ENCODE data around the gene SCN5A. TPM values are rescaled to one million over a fixed set of nuclear protein-coding genes. Genes with fewer than 3 reads are reported as not detected.

Gene SCN5A
- total RNA-seq, 1 experiment from 2014 or later = 13.6 TPM

DNA sequence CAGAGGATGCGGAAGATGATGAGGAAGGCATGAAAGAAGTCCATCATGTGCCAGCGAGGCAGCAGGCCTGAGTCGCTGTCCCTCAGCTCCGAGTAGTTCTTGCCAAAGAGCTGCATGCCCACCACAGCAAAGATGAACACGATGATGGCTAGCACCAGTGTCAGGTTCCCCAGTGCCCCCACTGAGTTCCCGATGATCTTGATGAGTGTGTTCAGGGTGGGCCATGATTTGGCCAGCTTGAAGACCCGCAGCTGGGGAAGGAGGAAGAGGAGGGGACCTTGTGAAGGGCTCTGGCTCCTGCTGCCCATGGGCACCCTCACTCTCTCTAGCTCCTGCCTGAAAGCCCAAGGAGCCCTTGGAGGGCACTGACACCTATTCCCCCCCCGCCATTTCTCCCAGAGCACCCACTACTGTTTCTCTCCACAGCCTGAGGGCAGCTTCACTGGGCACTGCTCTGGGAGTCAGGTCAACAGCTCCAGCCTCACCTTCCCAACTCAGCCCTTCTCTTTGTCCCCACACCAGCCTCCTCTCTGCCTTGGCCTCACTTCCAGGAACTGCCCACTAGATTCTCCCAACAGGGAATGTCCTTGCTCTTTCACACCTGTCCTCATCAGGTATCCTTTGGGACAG is 63.6 kb downstream of the SCN5A start:
- ChIA-PET POLR2A (no interaction called here), CTCF (interaction anchor here (0.6 kb wide), 1 partner anchor 702 kb away, joined by 3 read pairs; no protein-coding TSS in a partner anchor)
- Mint-ChIP-seq H3K27me3 (ENCODE audit: low read depth) (no peaks in the 10 kb centered on the region), H3K27ac (no peak overlapping the region), H3K4me3 (no peak overlapping the region), H3K4me1 (peaks cover 3% of the 10 kb centered on the region; the same call in 1 of the 2 replicates), H3K36me3 (no peaks in the 10 kb centered on the region), H3K9me3 (no peaks in the 10 kb centered on the region)
- ATAC-seq = no peak
- DNase-seq (ENCODE audit: low spot score) = no peak
- TF ChIP-seq SMAD3 (CRISPR knock-in tag; IDR thresholded peaks at IDR 0.05; ENCODE audit: borderline replicate concordance) (no peak), ZNF416 (CRISPR knock-in tag; IDR thresholded peaks at IDR 0.05) (no peak), SP1 (CRISPR knock-in tag; conservative IDR thresholded peaks at IDR 0.05) (no peak), NR1H2 (CRISPR knock-in tag; IDR thresholded peaks at IDR 0.05) (no peak), ETV6 (CRISPR knock-in tag; IDR thresholded peaks at IDR 0.05) (no peak), FOXK1 (CRISPR knock-in tag; IDR thresholded peaks at IDR 0.05) (no peak), ZNF138 (CRISPR knock-in tag; conservative IDR thresholded peaks at IDR 0.05) (no peak), ZNF671 (CRISPR knock-in tag; IDR thresholded peaks at IDR 0.05) (no peak), MXD4 (CRISPR knock-in tag; IDR thresholded peaks at IDR 0.05; ENCODE audit: borderline replicate concordance) (no peak), ZBTB21 (CRISPR knock-in tag; IDR thresholded peaks at IDR 0.05; ENCODE audit: borderline replicate concordance) (no peak), ESRRA (CRISPR knock-in tag; IDR thresholded peaks at IDR 0.05; ENCODE audit: borderline replicate concordance) (no peak), FOXP1 (CRISPR knock-in tag; IDR thresholded peaks at IDR 0.05; ENCODE audit: borderline replicate concordance) (no peak), CREM (CRISPR knock-in tag; IDR thresholded peaks at IDR 0.05) (no peak), SOX15 (CRISPR knock-in tag; IDR thresholded peaks at IDR 0.05) (no peak)
- TF ChIP-seq, protein P1, sequence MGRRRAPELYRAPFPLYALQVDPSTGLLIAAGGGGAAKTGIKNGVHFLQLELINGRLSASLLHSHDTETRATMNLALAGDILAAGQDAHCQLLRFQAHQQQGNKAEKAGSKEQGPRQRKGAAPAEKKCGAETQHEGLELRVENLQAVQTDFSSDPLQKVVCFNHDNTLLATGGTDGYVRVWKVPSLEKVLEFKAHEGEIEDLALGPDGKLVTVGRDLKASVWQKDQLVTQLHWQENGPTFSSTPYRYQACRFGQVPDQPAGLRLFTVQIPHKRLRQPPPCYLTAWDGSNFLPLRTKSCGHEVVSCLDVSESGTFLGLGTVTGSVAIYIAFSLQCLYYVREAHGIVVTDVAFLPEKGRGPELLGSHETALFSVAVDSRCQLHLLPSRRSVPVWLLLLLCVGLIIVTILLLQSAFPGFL (CRISPR knock-in tag; IDR thresholded peaks at IDR 0.05; ENCODE audit: borderline replicate concordance) = no peak
- TF ChIP-seq, protein P2, sequence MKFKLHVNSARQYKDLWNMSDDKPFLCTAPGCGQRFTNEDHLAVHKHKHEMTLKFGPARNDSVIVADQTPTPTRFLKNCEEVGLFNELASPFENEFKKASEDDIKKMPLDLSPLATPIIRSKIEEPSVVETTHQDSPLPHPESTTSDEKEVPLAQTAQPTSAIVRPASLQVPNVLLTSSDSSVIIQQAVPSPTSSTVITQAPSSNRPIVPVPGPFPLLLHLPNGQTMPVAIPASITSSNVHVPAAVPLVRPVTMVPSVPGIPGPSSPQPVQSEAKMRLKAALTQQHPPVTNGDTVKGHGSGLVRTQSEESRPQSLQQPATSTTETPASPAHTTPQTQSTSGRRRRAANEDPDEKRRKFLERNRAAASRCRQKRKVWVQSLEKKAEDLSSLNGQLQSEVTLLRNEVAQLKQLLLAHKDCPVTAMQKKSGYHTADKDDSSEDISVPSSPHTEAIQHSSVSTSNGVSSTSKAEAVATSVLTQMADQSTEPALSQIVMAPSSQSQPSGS (CRISPR knock-in tag; IDR thresholded peaks at IDR 0.05; ENCODE audit: borderline replicate concordance, low read depth) = no peak
- TF ChIP-seq, protein P3, sequence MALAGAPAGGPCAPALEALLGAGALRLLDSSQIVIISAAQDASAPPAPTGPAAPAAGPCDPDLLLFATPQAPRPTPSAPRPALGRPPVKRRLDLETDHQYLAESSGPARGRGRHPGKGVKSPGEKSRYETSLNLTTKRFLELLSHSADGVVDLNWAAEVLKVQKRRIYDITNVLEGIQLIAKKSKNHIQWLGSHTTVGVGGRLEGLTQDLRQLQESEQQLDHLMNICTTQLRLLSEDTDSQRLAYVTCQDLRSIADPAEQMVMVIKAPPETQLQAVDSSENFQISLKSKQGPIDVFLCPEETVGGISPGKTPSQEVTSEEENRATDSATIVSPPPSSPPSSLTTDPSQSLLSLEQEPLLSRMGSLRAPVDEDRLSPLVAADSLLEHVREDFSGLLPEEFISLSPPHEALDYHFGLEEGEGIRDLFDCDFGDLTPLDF (CRISPR knock-in tag; IDR thresholded peaks at IDR 0.05) = no peak
- TF ChIP-seq, protein P4, sequence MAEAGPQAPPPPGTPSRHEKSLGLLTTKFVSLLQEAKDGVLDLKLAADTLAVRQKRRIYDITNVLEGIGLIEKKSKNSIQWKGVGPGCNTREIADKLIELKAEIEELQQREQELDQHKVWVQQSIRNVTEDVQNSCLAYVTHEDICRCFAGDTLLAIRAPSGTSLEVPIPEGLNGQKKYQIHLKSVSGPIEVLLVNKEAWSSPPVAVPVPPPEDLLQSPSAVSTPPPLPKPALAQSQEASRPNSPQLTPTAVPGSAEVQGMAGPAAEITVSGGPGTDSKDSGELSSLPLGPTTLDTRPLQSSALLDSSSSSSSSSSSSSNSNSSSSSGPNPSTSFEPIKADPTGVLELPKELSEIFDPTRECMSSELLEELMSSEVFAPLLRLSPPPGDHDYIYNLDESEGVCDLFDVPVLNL (CRISPR knock-in tag; IDR thresholded peaks at IDR 0.05; ENCODE audit: borderline replicate concordance, low read depth) = no peak
- TF ChIP-seq, protein P5, sequence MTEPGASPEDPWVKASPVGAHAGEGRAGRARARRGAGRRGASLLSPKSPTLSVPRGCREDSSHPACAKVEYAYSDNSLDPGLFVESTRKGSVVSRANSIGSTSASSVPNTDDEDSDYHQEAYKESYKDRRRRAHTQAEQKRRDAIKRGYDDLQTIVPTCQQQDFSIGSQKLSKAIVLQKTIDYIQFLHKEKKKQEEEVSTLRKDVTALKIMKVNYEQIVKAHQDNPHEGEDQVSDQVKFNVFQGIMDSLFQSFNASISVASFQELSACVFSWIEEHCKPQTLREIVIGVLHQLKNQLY (CRISPR knock-in tag; IDR thresholded peaks at IDR 0.05) = no peak

DNA sequence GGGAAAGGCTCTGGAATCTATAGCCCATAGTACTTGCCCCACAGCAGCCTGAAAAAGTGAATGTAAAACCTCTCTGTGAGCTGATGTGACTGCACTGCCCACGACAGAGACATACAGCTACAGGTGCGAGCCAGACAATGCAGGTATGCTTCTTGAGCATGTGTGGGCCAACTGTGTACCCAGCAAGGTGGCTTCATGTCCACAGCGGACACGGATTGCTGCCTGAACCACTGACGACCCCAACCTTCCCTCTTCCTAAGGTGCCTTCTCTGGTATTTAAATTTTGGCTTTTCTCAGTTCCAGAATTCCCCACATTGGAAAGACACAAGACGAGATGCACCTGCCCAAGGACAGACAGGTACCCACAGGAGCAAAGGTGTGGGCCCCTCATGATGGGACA is 65.8 kb downstream of the SCN5A start:
- H3K4me3 Mint-ChIP-seq = no peak overlapping the region
- H3K27me3 Mint-ChIP-seq (ENCODE audit: low read depth) = no peaks in the 10 kb centered on the region
- ChIA-PET POLR2A (no interaction called here), CTCF (interaction anchor here (1.0 kb wide), 1 partner anchor 72 kb away, joined by 3 read pairs; no protein-coding TSS in a partner anchor)
- no peaks in the 10 kb centered on the region for H3K9me3 Mint-ChIP-seq
- no peak for TF ChIP-seq MXD4 (CRISPR knock-in tag; IDR thresholded peaks at IDR 0.05; ENCODE audit: borderline replicate concordance)
- no peak for TF ChIP-seq SMAD3 (CRISPR knock-in tag; IDR thresholded peaks at IDR 0.05; ENCODE audit: borderline replicate concordance)
- TF ChIP-seq, protein P6, sequence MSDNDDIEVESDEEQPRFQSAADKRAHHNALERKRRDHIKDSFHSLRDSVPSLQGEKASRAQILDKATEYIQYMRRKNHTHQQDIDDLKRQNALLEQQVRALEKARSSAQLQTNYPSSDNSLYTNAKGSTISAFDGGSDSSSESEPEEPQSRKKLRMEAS (CRISPR knock-in tag; IDR thresholded peaks at IDR 0.05) = no peak
- no peak for TF ChIP-seq CREB1 (CRISPR knock-in tag; IDR thresholded peaks at IDR 0.05)
- TF ChIP-seq, protein P7, sequence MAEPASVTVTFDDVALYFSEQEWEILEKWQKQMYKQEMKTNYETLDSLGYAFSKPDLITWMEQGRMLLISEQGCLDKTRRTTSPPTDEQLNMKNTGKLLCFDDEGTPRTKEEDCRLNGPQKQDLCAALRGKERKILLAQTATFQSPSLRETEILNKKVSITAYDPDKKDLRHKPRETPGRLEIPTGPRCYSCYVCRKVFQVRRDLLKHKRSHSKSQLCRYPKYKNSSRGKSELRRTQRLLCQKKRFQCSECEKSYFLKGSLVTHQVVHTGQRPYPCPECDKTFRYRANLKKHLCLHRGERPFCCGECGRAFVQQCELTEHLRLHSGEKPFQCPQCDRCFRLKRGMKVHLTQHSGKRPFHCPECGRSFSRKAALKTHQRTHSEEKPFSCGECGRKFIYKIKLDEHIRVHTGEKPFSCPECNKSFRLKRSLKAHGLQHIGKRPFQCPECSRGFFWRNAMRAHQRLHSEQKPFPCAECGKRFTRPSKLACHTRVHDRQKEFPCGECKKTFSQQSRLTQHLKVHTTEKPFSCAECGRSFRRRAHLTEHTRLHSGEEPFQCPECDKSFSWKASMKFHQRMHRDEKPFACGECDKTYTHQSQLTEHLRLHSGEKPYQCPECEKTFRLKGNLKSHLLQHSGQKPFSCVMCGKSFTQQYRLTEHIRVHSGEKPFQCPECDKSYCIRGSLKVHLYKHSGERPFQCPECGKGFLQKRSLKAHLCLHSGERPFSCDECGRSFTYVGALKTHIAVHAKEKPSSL (CRISPR knock-in tag; conservative IDR thresholded peaks at IDR 0.05) = no peak
- H3K4me1 Mint-ChIP-seq = no peaks in the 10 kb centered on the region
- H3K27ac Mint-ChIP-seq = no peak overlapping the region
- DNase-seq (ENCODE audit: low spot score) (no peak), ATAC-seq (no peak)
- no peaks in the 10 kb centered on the region for H3K36me3 Mint-ChIP-seq

Measured in WTC11 (cell line).